ENCODE data around the gene ZBTB7B. TPM values are rescaled to one million over a fixed set of nuclear protein-coding genes. Genes with fewer than 3 reads are reported as not detected.

ZBTB7B gene
- total RNA-seq, 4 donors from 2014 or later = 45.5 to 63.4 (median 49.5) TPM

- Histone ChIP-seq H3K27me3 (no peaks in the 10 kb centered on the region), H3K4me1 (peaks cover 0 to 63% (median 28%) of the 10 kb centered on the region in 3 donors), H3K4me3 (no peak overlapping the region), H3K36me3 (peaks cover 0 to 63% of the 10 kb centered on the region in 2 donors), H3K9me3 (no peaks in the 10 kb centered on the region), H3K27ac (peak overlapping the region in 3 of 4 donors; percentile 64 to 99 (median 95))
- TF ChIP-seq POLR2AphosphoS5 (IDR thresholded peaks at IDR 0.05) = no peak
- no peak for TF ChIP-seq EP300 (IDR thresholded peaks at IDR 0.05)
- no peak for TF ChIP-seq CTCF (IDR thresholded peaks at IDR 0.05)
- TF ChIP-seq POLR2A (IDR thresholded peaks at IDR 0.05) = no peak
- ATAC-seq = no peak
- WGBS, 2 donors (ENCODE audit: low coverage in 1 of 2) = 50% methylated on average over 2 of the region's 7 CpGs; no CpG with 5 or more reads in 1 of the 2 donors
Measured at GRCh38 chr1:154966111-154966510, 36.5 kb upstream of the ZBTB7B start.

- TF ChIP-seq EP300 (IDR thresholded peaks at IDR 0.05) = no peak
- TF ChIP-seq CTCF (IDR thresholded peaks at IDR 0.05) = no peak
- TF ChIP-seq POLR2AphosphoS5 (IDR thresholded peaks at IDR 0.05) = no peak
- TF ChIP-seq POLR2A (IDR thresholded peaks at IDR 0.05) = no peak
- Histone ChIP-seq H3K9me3 (no peaks in the 10 kb centered on the region), H3K4me3 (no peak overlapping the region), H3K27me3 (no peaks in the 10 kb centered on the region), H3K36me3 (peaks cover 0 to 63% of the 10 kb centered on the region in 2 donors), H3K27ac (peak overlapping the region in 3 of 4 donors; percentile 64 to 99 (median 95)), H3K4me1 (peaks cover 0 to 70% (median 38%) of the 10 kb centered on the region in 3 donors)
- ATAC-seq = no peak
- WGBS, 2 donors (ENCODE audit: low coverage in 1 of 2) = 80% methylated on average over 2 of the region's 5 CpGs; no CpG with 5 or more reads in 1 of the 2 donors
Measured at GRCh38 chr1:154967331-154967950, 35.2 kb upstream of the ZBTB7B start.

- peak overlapping the region in 1 of 2 donors; percentile 55 for H3K4me3 ChIP-seq
- H3K4me1 ChIP-seq = peaks cover 2 to 68% (median 34%) of the 10 kb centered on the region in 3 donors
Measured at GRCh38 chr1:154968731-154969130, 33.9 kb upstream of the ZBTB7B start.

GRCh38 chr1:154969246-154969645, 33.4 kb upstream of the ZBTB7B start:
- Histone ChIP-seq H3K4me1 (peaks cover 2 to 65% (median 34%) of the 10 kb centered on the region in 3 donors), H3K27me3 (no peaks in the 10 kb centered on the region), H3K4me3 (peak overlapping the region in 1 of 2 donors; percentile 55), H3K27ac (peak overlapping the region in 3 of 4 donors; percentile 95 to 99 (median 99)), H3K9me3 (no peaks in the 10 kb centered on the region), H3K36me3 (peaks cover 0 to 47% of the 10 kb centered on the region in 2 donors)
- 75 to 80% methylated on average over 1 of the region's 5 CpGs for WGBS, 2 donors (ENCODE audit: low coverage in 1 of 2)
- ATAC-seq = no peak
- TF ChIP-seq CTCF (IDR thresholded peaks at IDR 0.05) = no peak
- no peak for TF ChIP-seq POLR2AphosphoS5 (IDR thresholded peaks at IDR 0.05)
- no peak for TF ChIP-seq EP300 (IDR thresholded peaks at IDR 0.05)
- TF ChIP-seq POLR2A (IDR thresholded peaks at IDR 0.05) = no peak

More at GRCh38 chr1:154968731-154969130, 33.9 kb upstream of the ZBTB7B start:
- Histone ChIP-seq H3K9me3 (no peaks in the 10 kb centered on the region), H3K27ac (peak overlapping the region in 3 of 4 donors; percentile 95 to 99 (median 99)), H3K36me3 (peaks cover 0 to 52% of the 10 kb centered on the region in 2 donors), H3K27me3 (no peaks in the 10 kb centered on the region)
- ATAC-seq = no peak
- WGBS, 2 donors (ENCODE audit: low coverage in 1 of 2) = no CpG with 5 or more reads among the region's 3 CpGs
- TF ChIP-seq POLR2A (IDR thresholded peaks at IDR 0.05) = no peak
- no peak for TF ChIP-seq CTCF (IDR thresholded peaks at IDR 0.05)
- TF ChIP-seq EP300 (IDR thresholded peaks at IDR 0.05) = no peak
- TF ChIP-seq POLR2AphosphoS5 (IDR thresholded peaks at IDR 0.05) = no peak
